ENCODE results near the gene CDON. TPM values are rescaled to one million over a fixed set of nuclear protein-coding genes. Genes with fewer than 3 reads are reported as not detected.

Gene CDON
- total RNA-seq, 1 experiment from 2014 or later, result 17.2 TPM

GRCh38 chr11:125923012-125923579 is 139.6 kb downstream of the CDON start:
- Histone ChIP-seq H3K23ac (ENCODE audit: insufficient read length, low read depth, low read length) (no peak overlapping the region), H3K56ac (ENCODE audit: insufficient read length, low read depth, low read length) (no peak overlapping the region), H2BK5ac (ENCODE audit: insufficient read length, low read length) (no peak overlapping the region), H3T11ph (ENCODE audit: low read length) (no peak overlapping the region), H3K79me2 (ENCODE audit: insufficient read depth, low read length) (no peaks in the 10 kb centered on the region), H3K9me3 (ENCODE audit: control insufficient read depth, low read depth, low read length) (no peaks in the 10 kb centered on the region), H3K27me3 (ENCODE audit: insufficient read depth, low read length) (no peaks in the 10 kb centered on the region), H3K4me2 (ENCODE audit: insufficient read depth, insufficient read length, low read length) (no peak overlapping the region), H4K5ac (ENCODE audit: insufficient read length, low read depth, low read length) (no peak overlapping the region), H4K8ac (replicated peaks; ENCODE audit: insufficient read length, low read depth, low read length) (no peak overlapping the region), H3K23me2 (ENCODE audit: insufficient read length, low read depth, low read length, poor library complexity, severe bottlenecking) (no peaks in the 10 kb centered on the region), H2AFZ (ENCODE audit: low read length) (no peak overlapping the region), H3K4me1 (ENCODE audit: insufficient read depth, low read length) (no peaks in the 10 kb centered on the region), H3K18ac (ENCODE audit: insufficient read length, low read depth, low read length) (no peak overlapping the region), H3K27ac (ENCODE audit: insufficient read length, low read depth, low read length) (no peak overlapping the region), H2BK20ac (ENCODE audit: low read depth, low read length, poor library complexity, severe bottlenecking) (no peak overlapping the region), H3K4ac (ENCODE audit: low read depth, low read length) (no peak overlapping the region), H4K91ac (ENCODE audit: insufficient read length, low read depth, low read length) (no peak overlapping the region), H2BK12ac (ENCODE audit: insufficient read length, low read depth, low read length) (no peak overlapping the region), H3K14ac (ENCODE audit: insufficient read depth, low read length) (no peak overlapping the region), H3K79me1 (ENCODE audit: insufficient read depth, low read depth, low read length, poor library complexity, severe bottlenecking) (no peaks in the 10 kb centered on the region), H3K9ac (ENCODE audit: extremely low read depth, insufficient read length, low read length) (no peak overlapping the region), H2AK5ac (ENCODE audit: insufficient read length, low read length) (no peak overlapping the region), H4K20me1 (ENCODE audit: control insufficient read depth, insufficient read depth, insufficient read length) (no peaks in the 10 kb centered on the region), H2BK120ac (ENCODE audit: low read depth, low read length, poor library complexity, severe bottlenecking) (no peak overlapping the region), H2BK15ac (ENCODE audit: low read depth, low read length) (no peak overlapping the region)
- Mint-ChIP-seq H3K36me3 (ENCODE audit: insufficient read depth in 1 of 3, low read depth in 3 of 3) (no peaks in the 10 kb centered on the region), H3K4me1 (peaks cover 14 to 17% of the 10 kb centered on the region in 2 experiments), H3K9me3 (no peaks in the 10 kb centered on the region; a peak in 1 of 5 replicates), H3K27ac (no peak overlapping the region), H3K4me3 (no peak overlapping the region), H3K27me3 (ENCODE audit: low read depth) (peaks cover 3% of the 10 kb centered on the region; the same call in 1 of the 2 replicates)
- TF ChIP-seq, protein P1, sequence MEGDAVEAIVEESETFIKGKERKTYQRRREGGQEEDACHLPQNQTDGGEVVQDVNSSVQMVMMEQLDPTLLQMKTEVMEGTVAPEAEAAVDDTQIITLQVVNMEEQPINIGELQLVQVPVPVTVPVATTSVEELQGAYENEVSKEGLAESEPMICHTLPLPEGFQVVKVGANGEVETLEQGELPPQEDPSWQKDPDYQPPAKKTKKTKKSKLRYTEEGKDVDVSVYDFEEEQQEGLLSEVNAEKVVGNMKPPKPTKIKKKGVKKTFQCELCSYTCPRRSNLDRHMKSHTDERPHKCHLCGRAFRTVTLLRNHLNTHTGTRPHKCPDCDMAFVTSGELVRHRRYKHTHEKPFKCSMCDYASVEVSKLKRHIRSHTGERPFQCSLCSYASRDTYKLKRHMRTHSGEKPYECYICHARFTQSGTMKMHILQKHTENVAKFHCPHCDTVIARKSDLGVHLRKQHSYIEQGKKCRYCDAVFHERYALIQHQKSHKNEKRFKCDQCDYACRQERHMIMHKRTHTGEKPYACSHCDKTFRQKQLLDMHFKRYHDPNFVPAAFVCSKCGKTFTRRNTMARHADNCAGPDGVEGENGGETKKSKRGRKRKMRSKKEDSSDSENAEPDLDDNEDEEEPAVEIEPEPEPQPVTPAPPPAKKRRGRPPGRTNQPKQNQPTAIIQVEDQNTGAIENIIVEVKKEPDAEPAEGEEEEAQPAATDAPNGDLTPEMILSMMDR (conservative IDR thresholded peaks at IDR 0.05), result peak; percentile 92
- peak; percentile 67 for DNase-seq
- WGBS (ENCODE audit: extremely low coverage, insufficient read length, low lambda C conversion rate), result no CpG with 5 or more reads among the region's 8 CpGs

All from H9 (cell line).